ENCODE results near the gene ZNF200. TPM values are rescaled to one million over a fixed set of nuclear protein-coding genes. Genes with fewer than 3 reads are reported as not detected.

The ZNF200 gene
- total and polyA plus RNA-seq, 4 donors, result 1.8 to 5.3 (median 3.4) TPM

- TF ChIP-seq ATF3 (IDR thresholded peaks at IDR 0.05), result no peak
- no peak for TF ChIP-seq GABPA (IDR thresholded peaks at IDR 0.05 in 1 of 2, conservative IDR thresholded peaks at IDR 0.05 in 1 of 2)
- TF ChIP-seq JUND (IDR thresholded peaks at IDR 0.05), result no peak
- no peak for TF ChIP-seq NR2F2 (IDR thresholded peaks at IDR 0.05)
These were observed 39.0 kb downstream of the ZNF200 start (continued) for GRCh38 chr16:3195975-3196374.

GRCh38 chr16:3194792-3195191 is 40.2 kb downstream of the ZNF200 start:
- DNase-seq (ENCODE audit: low spot score), result no peak
- H3K36me3 ChIP-seq (ENCODE audit: control insufficient read depth in 4 of 4, insufficient read depth in 3 of 4, low read depth in 1 of 4, low read length in 3 of 4), result no peaks in the 10 kb centered on the region
- H3K4me3 ChIP-seq (ENCODE audit: low read depth in 1 of 3, low read length in 3 of 3), result no peak overlapping the region
- no peak overlapping the region for H3K27ac ChIP-seq (ENCODE audit: low read depth in 1 of 2, low read length in 2 of 2)
- 79% methylated on average over 20 of the region's 20 CpGs for WGBS
- H3K27me3 ChIP-seq (ENCODE audit: control insufficient read depth in 4 of 4, insufficient read depth in 4 of 4, low read length in 3 of 4), result peaks cover 0 to 12% (median 8%) of the 10 kb centered on the region in 4 donors
- H3K4me1 ChIP-seq (ENCODE audit: control insufficient read depth in 4 of 4, insufficient read depth in 4 of 4, low read length in 3 of 4), result peaks cover 0 to 8% (median 3%) of the 10 kb centered on the region in 4 donors
- no peak overlapping the region for H3K9ac ChIP-seq (ENCODE audit: low read depth in 1 of 2, low read length in 2 of 2)
- TF ChIP-seq RAD21 (IDR thresholded peaks at IDR 0.05) (no peak), JUND (IDR thresholded peaks at IDR 0.05) (no peak), GABPA (IDR thresholded peaks at IDR 0.05 in 1 of 2, conservative IDR thresholded peaks at IDR 0.05 in 1 of 2) (no peak), MAX (IDR thresholded peaks at IDR 0.05) (no peak), ATF3 (IDR thresholded peaks at IDR 0.05) (no peak), EGR1 (IDR thresholded peaks at IDR 0.05; ENCODE audit: low read depth in 2 of 2) (no peak), HNF4A (conservative IDR thresholded peaks at IDR 0.05) (no peak), TAF1 (conservative IDR thresholded peaks at IDR 0.05) (no peak), REST (IDR thresholded peaks at IDR 0.05) (no peak), NR2F2 (IDR thresholded peaks at IDR 0.05) (no peak), YY1 (IDR thresholded peaks at IDR 0.05) (no peak), HNF4G (IDR thresholded peaks at IDR 0.05) (no peak), CTCF (IDR thresholded peaks at IDR 0.05; ENCODE audit: low read depth, low read length, missing input control) (no peak), ZBTB33 (IDR thresholded peaks at IDR 0.05) (no peak), RXRA (IDR thresholded peaks at IDR 0.05) (no peak), SP1 (IDR thresholded peaks at IDR 0.05) (no peak)
- peaks cover 0 to 16% (median 1%) of the 10 kb centered on the region in 4 donors for H3K9me3 ChIP-seq (ENCODE audit: control insufficient read depth in 4 of 4, low read length in 3 of 4)
